Thymus (tissue), 11 donors: ENCODE results near the gene VTN. TPM values are rescaled to one million over a fixed set of nuclear protein-coding genes. Genes with fewer than 3 reads are reported as not detected.

Experiments
- DNase-seq, 9 donors: peaks; one replicate each; pipeline ENCODE4 v3.0.0-alpha.2; 2013; ENCODE audit warnings: low spot score in 9 of 9, low read depth in 6 of 9, missing footprints in 1 of 9
- H3K27ac ChIP-seq, 2 donors: one replicate each; pipeline ENCODE4 v1.5.1; 2013; ENCODE audit warnings: control low read depth in 1 of 2, low read depth in 1 of 2, low read length in 1 of 2, mild to moderate bottlenecking in 1 of 2, moderate library complexity in 1 of 2
- H3K27me3 ChIP-seq, 2 donors: one replicate each; pipeline ENCODE4 v1.5.1; 2013; ENCODE audit warnings: low read length in 1 of 2; ENCODE audit not compliant: control insufficient read depth in 2 of 2, insufficient read depth in 1 of 2
- H3K36me3 ChIP-seq, 2 donors: one replicate each; pipeline ENCODE4 v1.5.1; 2013; ENCODE audit warnings: low read length in 1 of 2, mild to moderate bottlenecking in 1 of 2, moderate library complexity in 1 of 2; ENCODE audit not compliant: control insufficient read depth in 2 of 2, insufficient read depth in 2 of 2
- H3K4me1 ChIP-seq, 2 donors: one replicate each; pipeline ENCODE4 v1.5.1; 2013; ENCODE audit warnings: low read length in 2 of 2; ENCODE audit not compliant: control insufficient read depth in 2 of 2, insufficient read depth in 2 of 2
- H3K4me3 ChIP-seq, 2 donors: one replicate each; pipeline ENCODE4 v1.5.1; 2013; ENCODE audit warnings: low read length in 2 of 2, control low read depth in 1 of 2, mild to moderate bottlenecking in 1 of 2
- H3K9me3 ChIP-seq, 2 donors: one replicate each; pipeline ENCODE4 v1.5.1; 2013; ENCODE audit warnings: low read length in 1 of 2, mild to moderate bottlenecking in 1 of 2; ENCODE audit not compliant: control insufficient read depth in 2 of 2, insufficient read depth in 1 of 2
- WGBS: extraction: QIAGEN DNeasy Blood & Tissue Kit; methylation state at CpG from one replicate; pipeline ENCODE4 v1.1.7; 2013; 5-methylcytosine and 5-hydroxymethylcytosine counted together
- polyA plus RNA-seq: library from polyadenylated mRNA; stranded (reverse); fragments of 200-250 nt; gene quantifications from one replicate; pipeline ENCODE4 v1.2.3, GENCODE V29; 2013
- total RNA-seq: library from RNA; stranded (reverse); fragments of 120-200 nt; gene quantifications from one replicate; pipeline ENCODE4 v1.2.4, GENCODE V29; 2013
- donor health status: healthy.

The VTN gene
- total and polyA plus RNA-seq, 2 donors: 0.09 to 0.59 TPM

- H3K27ac ChIP-seq: no peak overlapping the region
- H3K4me3 ChIP-seq: no peak overlapping the region
- no peak for DNase-seq
- H3K36me3 ChIP-seq: no peaks in the 10 kb centered on the region
- 95% methylated on average over 7 of the region's 7 CpGs for WGBS
- H3K27me3 ChIP-seq: no peaks in the 10 kb centered on the region
- no peaks in the 10 kb centered on the region for H3K4me1 ChIP-seq
- H3K9me3 ChIP-seq: no peaks in the 10 kb centered on the region
Measured at GRCh38 chr17:28397687-28398279, 27.7 kb upstream of the VTN start.

- Histone ChIP-seq H3K27ac (no peak overlapping the region), H3K27me3 (peaks cover 0 to 3% of the 10 kb centered on the region in 2 donors), H3K4me1 (no peaks in the 10 kb centered on the region), H3K9me3 (no peaks in the 10 kb centered on the region), H3K4me3 (no peak overlapping the region), H3K36me3 (no peaks in the 10 kb centered on the region)
- DNase-seq: no peak
- WGBS: 94% methylated on average over 3 of the region's 3 CpGs
Measured at GRCh38 chr17:28397275-28397674, 27.2 kb upstream of the VTN start.

- Histone ChIP-seq H3K27ac (no peak overlapping the region), H3K4me3 (no peak overlapping the region), H3K9me3 (no peaks in the 10 kb centered on the region), H3K27me3 (peaks cover 0 to 3% of the 10 kb centered on the region in 2 donors), H3K4me1 (no peaks in the 10 kb centered on the region), H3K36me3 (no peaks in the 10 kb centered on the region)
- WGBS: 66% methylated on average over 6 of the region's 6 CpGs
- DNase-seq: no peak
Measured at GRCh38 chr17:28396635-28397239, 26.6 kb upstream of the VTN start.

GRCh38 chr17:28395968-28396367 is 25.9 kb upstream of the VTN start:
- Histone ChIP-seq H3K4me1 (no peaks in the 10 kb centered on the region), H3K27ac (no peak overlapping the region), H3K36me3 (no peaks in the 10 kb centered on the region), H3K4me3 (no peak overlapping the region), H3K27me3 (peaks cover 0 to 3% of the 10 kb centered on the region in 2 donors), H3K9me3 (no peaks in the 10 kb centered on the region)
- WGBS: 88% methylated on average over 6 of the region's 6 CpGs
- DNase-seq: no peak

GRCh38 chr17:28395426-28395825 is 25.3 kb upstream of the VTN start:
- DNase-seq: no peak
- peaks cover 0 to 3% of the 10 kb centered on the region in 2 donors for H3K27me3 ChIP-seq
- no peak overlapping the region for H3K4me3 ChIP-seq
- H3K9me3 ChIP-seq: no peaks in the 10 kb centered on the region
- no peak overlapping the region for H3K27ac ChIP-seq
- no peaks in the 10 kb centered on the region for H3K36me3 ChIP-seq
- 89% methylated on average over 2 of the region's 2 CpGs for WGBS
- no peaks in the 10 kb centered on the region for H3K4me1 ChIP-seq

- 96% methylated on average over 7 of the region's 7 CpGs for WGBS
- no peaks in the 10 kb centered on the region for H3K36me3 ChIP-seq
- no peaks in the 10 kb centered on the region for H3K9me3 ChIP-seq
- no peak overlapping the region for H3K27ac ChIP-seq
- H3K4me3 ChIP-seq: no peak overlapping the region
- DNase-seq: no peak
- H3K27me3 ChIP-seq: peaks cover 0 to 3% of the 10 kb centered on the region in 2 donors
- no peaks in the 10 kb centered on the region for H3K4me1 ChIP-seq
Measured at GRCh38 chr17:28394337-28395116, 24.4 kb upstream of the VTN start.

GRCh38 chr17:28392491-28392890 is 22.4 kb upstream of the VTN start:
- peaks cover 0 to 4% of the 10 kb centered on the region in 2 donors for H3K36me3 ChIP-seq
- no peaks in the 10 kb centered on the region for H3K9me3 ChIP-seq
- H3K4me3 ChIP-seq: no peak overlapping the region
- WGBS: 95% methylated on average over 10 of the region's 10 CpGs
- no peak overlapping the region for H3K27ac ChIP-seq
- H3K27me3 ChIP-seq: peaks cover 0 to 6% of the 10 kb centered on the region in 2 donors
- no peaks in the 10 kb centered on the region for H3K4me1 ChIP-seq
- DNase-seq: no peak

GRCh38 chr17:28391401-28391800 is 21.3 kb upstream of the VTN start:
- Histone ChIP-seq H3K27me3 (peaks cover 0 to 15% of the 10 kb centered on the region in 2 donors), H3K4me1 (no peaks in the 10 kb centered on the region), H3K9me3 (no peaks in the 10 kb centered on the region), H3K27ac (no peak overlapping the region), H3K36me3 (peaks cover 0 to 4% of the 10 kb centered on the region in 2 donors), H3K4me3 (no peak overlapping the region)
- 90% methylated on average over 2 of the region's 2 CpGs for WGBS
- no peak for DNase-seq

GRCh38 chr17:28390984-28391383 is 20.9 kb upstream of the VTN start:
- H3K27me3 ChIP-seq: peaks cover 0 to 18% of the 10 kb centered on the region in 2 donors
- no peak overlapping the region for H3K4me3 ChIP-seq
- H3K36me3 ChIP-seq: peaks cover 0 to 4% of the 10 kb centered on the region in 2 donors
- WGBS: 98% methylated on average over 1 of the region's 1 CpG
- no peaks in the 10 kb centered on the region for H3K9me3 ChIP-seq
- no peaks in the 10 kb centered on the region for H3K4me1 ChIP-seq
- no peak overlapping the region for H3K27ac ChIP-seq
- no peak for DNase-seq
